22Rv1 (cell line): ENCODE data around the gene DYNLT4.

Experiments
- CTCF ChIP-seq: fragments of 450-650 bp; IDR thresholded peaks from 2 replicates; pipeline ENCODE4 v1.5.1; 2017; ENCODE audit warnings: mild to moderate bottlenecking
- ZFX ChIP-seq: fragments of 450-650 bp; IDR thresholded peaks from 2 replicates; pipeline ENCODE4 v1.6.1; 2017; ENCODE audit warnings: antibody characterized with exemption, borderline replicate concordance

GRCh38 chr1:44798481-44799365, 8.4 kb downstream of the DYNLT4 start:
- TF ChIP-seq CTCF (no peak), ZFX (no peak)
